Gastroesophageal sphincter (tissue), 4 donors: Measurements from ENCODE around the gene MT1M. TPM values are rescaled to one million over a fixed set of nuclear protein-coding genes. Genes with fewer than 3 reads are reported as not detected.

Source experiments
- ATAC-seq: fragments of 150-250 bp; one replicate; pipeline ENCODE4 v1.9.1; 2016; ENCODE audit warnings: mild to moderate bottlenecking, moderate library complexity
- H3K27ac ChIP-seq, 4 donors: fragments of 200-600 bp; sonication (generic) in 3 of 4; 1 replicate in 3 of 4; 2 replicates in 1 of 4; pipeline ENCODE4 v1.5.1; 2016 to 2019
- H3K27me3 ChIP-seq: fragments of 200-600 bp; sonication (generic); one replicate; pipeline ENCODE4 v1.5.1; 2019
- H3K36me3 ChIP-seq, 2 donors: fragments of 200-600 bp; sonication (generic); one replicate each; pipeline ENCODE4 v1.5.1; 2019; ENCODE audit warnings: control low read depth in 1 of 2
- H3K4me1 ChIP-seq, 3 donors: fragments of 200-600 bp; sonication (generic); 1 replicate in 2 of 3; 2 replicates in 1 of 3; pipeline ENCODE4 v1.5.1; 2016 to 2019; ENCODE audit warnings: control low read depth in 2 of 3
- H3K4me3 ChIP-seq, 2 donors: fragments of 200-600 bp; sonication (generic); one replicate each; pipeline ENCODE4 v1.5.1; 2019; ENCODE audit warnings: mild to moderate bottlenecking in 1 of 2, moderate library complexity in 1 of 2
- H3K9me3 ChIP-seq, 3 donors: fragments of 200-600 bp; sonication (generic); one replicate each; pipeline ENCODE4 v1.5.1; 2017 to 2019; ENCODE audit warnings: control low read depth in 2 of 3
- CTCF ChIP-seq, 4 experiments: fragments of 200-600 bp in 2 of 4; fragments of 450-650 bp in 2 of 4; sonication (generic) in 1 of 4; IDR thresholded peaks; one replicate each; pipeline ENCODE4 v1.5.1; 2017 to 2019; ENCODE audit warnings: antibody characterized with exemption in 4 of 4, mild to moderate bottlenecking in 2 of 4, moderate library complexity in 2 of 4
- EP300 ChIP-seq: sonication (generic); formaldehyde crosslinking; IDR thresholded peaks from one replicate; pipeline ENCODE4 v1.6.1; 2017; ENCODE audit warnings: antibody characterized with exemption, mild to moderate bottlenecking
- POLR2A ChIP-seq, 2 donors: fragments of 450-650 bp; IDR thresholded peaks; one replicate each; pipeline ENCODE4 v1.6.1; 2017; ENCODE audit warnings: antibody characterized with exemption in 2 of 2, mild to moderate bottlenecking in 2 of 2, moderate library complexity in 1 of 2
- POLR2AphosphoS5 ChIP-seq: sonication (generic); formaldehyde crosslinking; IDR thresholded peaks from one replicate; pipeline ENCODE4 v1.6.1; 2017; ENCODE audit warnings: antibody characterized with exemption
- WGBS, 2 donors: methylation state at CpG; one replicate each; pipeline ENCODE4 v1.1.5; 2018; ENCODE audit warnings: low coverage in 1 of 2; 5-methylcytosine and 5-hydroxymethylcytosine counted together
- total RNA-seq, 4 donors: library from RNA; depleted of rRNA; stranded (reverse); fragments of >200 nt; gene quantifications; one replicate each; pipeline ENCODE4 v1.1.0, GENCODE V29; 2016

The MT1M gene
- total RNA-seq, 4 donors from 2014 or later: 2.6 to 36.9 (median 6.9) TPM

GRCh38 chr16:56679078-56679730 lies 46.7 kb downstream of the MT1M start:
- TF ChIP-seq POLR2A (IDR thresholded peaks at IDR 0.05) (no peak), CTCF (IDR thresholded peaks at IDR 0.05) (no peak), EP300 (no peak), POLR2AphosphoS5 (no peak)
- Histone ChIP-seq H3K27me3 (peaks cover 29% of the 10 kb centered on the region), H3K27ac (no peak overlapping the region), H3K36me3 (no peaks in the 10 kb centered on the region), H3K9me3 (no peaks in the 10 kb centered on the region), H3K4me3 (no peak overlapping the region), H3K4me1 (peaks cover 0 to 38% (median 15%) of the 10 kb centered on the region in 3 donors)
- WGBS, 2 donors: 100% methylated on average over 1 to 2 of the region's 3 CpGs
- no peak for ATAC-seq

- Histone ChIP-seq H3K27ac (no peak overlapping the region), H3K4me1 (peaks cover 0 to 44% (median 18%) of the 10 kb centered on the region in 3 donors), H3K27me3 (peaks cover 23% of the 10 kb centered on the region), H3K36me3 (no peaks in the 10 kb centered on the region), H3K4me3 (no peak overlapping the region), H3K9me3 (no peaks in the 10 kb centered on the region)
- ATAC-seq: no peak
- TF ChIP-seq CTCF (IDR thresholded peaks at IDR 0.05): no peak
- no peak for TF ChIP-seq EP300
- TF ChIP-seq POLR2A (IDR thresholded peaks at IDR 0.05): no peak
- no peak for TF ChIP-seq POLR2AphosphoS5
- WGBS, 2 donors: 69 to 77% methylated on average over 3 to 4 of the region's 6 CpGs
These were observed 47.4 kb downstream of the MT1M start for GRCh38 chr16:56679818-56680217.

- Histone ChIP-seq H3K27me3 (no peaks in the 10 kb centered on the region), H3K4me1 (peaks cover 0 to 40% (median 14%) of the 10 kb centered on the region in 3 donors), H3K36me3 (no peaks in the 10 kb centered on the region), H3K9me3 (no peaks in the 10 kb centered on the region), H3K4me3 (peak within 1 kb of the TSS; percentile 61 to 66), H3K27ac (peak within 1 kb of the TSS; percentile 45 to 88 (median 81))
- ATAC-seq: peak; percentile 98
- TF ChIP-seq POLR2A (IDR thresholded peaks at IDR 0.05) (peak; percentile 95 to 97), POLR2AphosphoS5 (peak; percentile 98), EP300 (no peak), CTCF (IDR thresholded peaks at IDR 0.05) (peak in 1 of 4 experiments; percentile 18)
- 0 to 2% methylated on average over 4 to 11 of the region's 49 CpGs for WGBS, 2 donors
These were observed 49.7 kb downstream of the MT1M start, which contains the start of gene MT1X for GRCh38 chr16:56681939-56682702. TSS of gene MT1X (plus strand) at chr16:56682470. CDS start at chr16:56682541, 71 bp downstream.

- no peak for ATAC-seq
- Histone ChIP-seq H3K4me3 (peak overlapping the region; percentile 61 to 66), H3K27ac (peak overlapping the region; percentile 45 to 88 (median 81)), H3K9me3 (no peaks in the 10 kb centered on the region), H3K4me1 (peaks cover 0 to 40% (median 14%) of the 10 kb centered on the region in 3 donors), H3K27me3 (no peaks in the 10 kb centered on the region), H3K36me3 (no peaks in the 10 kb centered on the region)
- TF ChIP-seq EP300: no peak
- WGBS, 2 donors: 60% methylated on average over 1 of the region's 8 CpGs; no CpG with 5 or more reads in 1 of the 2 donors
These were observed 50.4 kb downstream of the MT1M start for GRCh38 chr16:56682703-56683397.

Other genes starting within 250 kb of the MT1M start
- gene AMFR, start 207.1 kb upstream of the MT1M start, total RNA-seq: 100 to 1,000 TPM; 172 to 216 (median 194) TPM
- 10 to 100 TPM; 43.0 to 72.6 (median 55.6) TPM for gene NUDT21, start 181.3 kb upstream of the MT1M start, total RNA-seq
- 10 to 100 TPM; 40.6 to 55.1 (median 50.4) TPM for gene OGFOD1, start 181.1 kb upstream of the MT1M start, total RNA-seq
- gene BBS2, start 112.6 kb upstream of the MT1M start, total RNA-seq: 10 to 100 TPM; 29.4 to 51.2 (median 45.5) TPM
- not detected for gene MT4, start 67.6 kb upstream of the MT1M start, total RNA-seq
- gene MT3, start 43.1 kb upstream of the MT1M start, total RNA-seq: 1 to 10 TPM in 2 of 4 donors, not detected in 2; 2.0 to 3.6 TPM
- 100 to 1,000 TPM in 2 of 4 donors, 10 to 100 TPM in 2; 27.2 to 216 (median 119) TPM for gene MT2A, start 24.1 kb upstream of the MT1M start, total RNA-seq
- gene MT1E, start 6.9 kb upstream of the MT1M start, total RNA-seq: 100 to 1,000 TPM; 101 to 194 (median 144) TPM
- 100 to 1,000 TPM in 1 of 4 donors, 10 to 100 TPM in 1, 1 to 10 TPM in 1, not detected in 1; 9.9 to 171 (median 25.5) TPM for gene MT1A, start 6.0 kb downstream of the MT1M start, total RNA-seq
- gene MT1B, start 19.2 kb downstream of the MT1M start, total RNA-seq: not detected
- gene MT1F, start 25.3 kb downstream of the MT1M start, total RNA-seq: 1 to 10 TPM in 2 of 4 donors, not detected in 2; 1.7 to 4.6 TPM
- 10 to 100 TPM in 3 of 4 donors, not detected in 1; 16.0 to 40.0 (median 21.6) TPM for gene MT1G, start 35.4 kb downstream of the MT1M start, total RNA-seq
- not detected for gene MT1H, start 37.2 kb downstream of the MT1M start, total RNA-seq
- 100 to 1,000 TPM; 265 to 685 (median 330) TPM for gene MT1X, start 49.8 kb downstream of the MT1M start, total RNA-seq
- 10 to 100 TPM; 37.6 to 39.3 (median 38.9) TPM for gene NUP93, start 97.5 kb downstream of the MT1M start, total RNA-seq
- not detected for gene SLC12A3, start 232.5 kb downstream of the MT1M start, total RNA-seq